AG04450 (cell line): Measurements from ENCODE around the gene PNPLA7. TPM values are rescaled to one million over a fixed set of nuclear protein-coding genes. Genes with fewer than 3 reads are reported as not detected.
A peak's percentile ranks its signal among the peaks of the same experiment; 100 is the strongest.
"Not testable (repeated sequence)": the region's sequence is repeated elsewhere in the genome, so short reads cannot be mapped to it uniquely, and the experiment has no call there.

Source experiments
- CTCF ChIA-PET: fragments of 300-600, 350-600 bp; formaldehyde crosslinking; extraction: SDS; loops from one replicate; lab custom pipeline; 2022; ENCODE audit warnings: antibody characterized with exemption, inconsistent platforms; lab: Charles Lee
- POLR2A ChIA-PET: fragments of 350-600 bp; formaldehyde crosslinking; extraction: SDS; loops from one replicate; lab custom pipeline; 2021; ENCODE audit warnings: antibody characterized with exemption, inconsistent platforms; lab: Yijun Ruan, JAX
- DNase-seq: peaks from one replicate; pipeline ENCODE4 v3.0.0-alpha.2; 2011; ENCODE audit warnings: low read depth, low spot score
- H3K27ac ChIP-seq: one replicate; pipeline ENCODE4 v1.5.1; 2012; ENCODE audit warnings: low read depth, low read length, control low read depth
- H3K27me3 ChIP-seq: one replicate; pipeline ENCODE4 v1.6.0; 2012; ENCODE audit warnings: low read length; ENCODE audit not compliant: control insufficient read depth, insufficient read depth
- H3K4me3 ChIP-seq: 2 replicates; pipeline ENCODE4 v1.5.1; 2011; ENCODE audit warnings: mild to moderate bottlenecking, low read depth, low read length, control low read depth
- H3K9me3 ChIP-seq: 2 replicates; pipeline ENCODE4 v1.5.1; 2012; ENCODE audit warnings: low read length; ENCODE audit not compliant: control insufficient read depth, insufficient read depth
- polyA plus RNA-seq: library from polyadenylated mRNA; depleted of rRNA; stranded (reverse); fragments of >200 nt; gene quantifications from 2 replicates; pipeline ENCODE4 v1.2.3, GENCODE V29; 2011
- TF ChIP-seq, protein P1 (sequence below): IDR thresholded peaks from 2 replicates; pipeline ENCODE4 v1.5.1; 2011; ENCODE audit warnings: low read depth, low read length, control low read depth, inconsistent platforms

The PNPLA7 gene
- polyA plus RNA-seq, 1 experiment, result 0.26 TPM

DNA sequence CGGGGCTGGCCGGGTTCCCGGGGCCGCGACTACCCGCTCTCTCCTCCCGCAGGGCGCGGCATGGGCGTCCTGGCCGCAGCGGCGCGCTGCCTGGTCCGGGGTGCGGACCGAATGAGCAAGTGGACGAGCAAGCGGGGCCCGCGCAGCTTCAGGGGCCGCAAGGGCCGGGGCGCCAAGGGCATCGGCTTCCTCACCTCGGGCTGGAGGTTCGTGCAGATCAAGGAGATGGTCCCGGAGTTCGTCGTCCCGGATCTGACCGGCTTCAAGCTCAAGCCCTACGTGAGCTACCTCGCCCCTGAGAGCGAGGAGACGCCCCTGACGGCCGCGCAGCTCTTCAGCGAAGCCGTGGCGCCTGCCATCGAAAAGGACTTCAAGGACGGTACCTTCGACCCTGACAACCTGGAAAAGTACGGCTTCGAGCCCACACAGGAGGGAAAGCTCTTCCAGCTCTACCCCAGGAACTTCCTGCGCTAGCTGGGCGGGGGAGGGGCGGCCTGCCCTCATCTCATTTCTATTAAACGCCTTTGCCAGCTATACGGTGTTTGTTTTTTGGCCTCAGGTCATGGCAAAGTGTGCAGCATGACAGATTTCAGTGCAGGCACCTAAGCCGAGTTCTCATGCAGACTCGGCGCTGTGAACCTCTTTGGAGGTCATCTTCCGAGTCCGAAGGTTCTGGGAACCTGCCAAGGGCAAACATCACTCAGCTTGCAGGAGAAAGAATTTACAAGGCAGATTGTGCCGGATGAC, 2.0 kb upstream of the PNPLA7 start:
- H3K4me3 ChIP-seq, result peak overlapping the region; percentile 77
- H3K27me3 ChIP-seq, result no peaks in the 10 kb centered on the region
- H3K9me3 ChIP-seq, result no peaks in the 10 kb centered on the region; the same call in 1 of the 2 replicates
- TF ChIP-seq, protein P1, sequence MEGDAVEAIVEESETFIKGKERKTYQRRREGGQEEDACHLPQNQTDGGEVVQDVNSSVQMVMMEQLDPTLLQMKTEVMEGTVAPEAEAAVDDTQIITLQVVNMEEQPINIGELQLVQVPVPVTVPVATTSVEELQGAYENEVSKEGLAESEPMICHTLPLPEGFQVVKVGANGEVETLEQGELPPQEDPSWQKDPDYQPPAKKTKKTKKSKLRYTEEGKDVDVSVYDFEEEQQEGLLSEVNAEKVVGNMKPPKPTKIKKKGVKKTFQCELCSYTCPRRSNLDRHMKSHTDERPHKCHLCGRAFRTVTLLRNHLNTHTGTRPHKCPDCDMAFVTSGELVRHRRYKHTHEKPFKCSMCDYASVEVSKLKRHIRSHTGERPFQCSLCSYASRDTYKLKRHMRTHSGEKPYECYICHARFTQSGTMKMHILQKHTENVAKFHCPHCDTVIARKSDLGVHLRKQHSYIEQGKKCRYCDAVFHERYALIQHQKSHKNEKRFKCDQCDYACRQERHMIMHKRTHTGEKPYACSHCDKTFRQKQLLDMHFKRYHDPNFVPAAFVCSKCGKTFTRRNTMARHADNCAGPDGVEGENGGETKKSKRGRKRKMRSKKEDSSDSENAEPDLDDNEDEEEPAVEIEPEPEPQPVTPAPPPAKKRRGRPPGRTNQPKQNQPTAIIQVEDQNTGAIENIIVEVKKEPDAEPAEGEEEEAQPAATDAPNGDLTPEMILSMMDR, result no peak
- H3K27ac ChIP-seq, result peak overlapping the region; percentile 47
- no peak for DNase-seq
- ChIA-PET POLR2A (interaction anchor here (0.6 to 1.3 kb wide), 4 partner anchors 10 to 312 kb away, joined by 3 to 7 read pairs (median 4); partner anchors contain the start of gene TUBB4B), CTCF (interaction anchor here (0.7 to 1.2 kb wide), 2 partner anchors 10 to 17 kb away, joined by 3 read pairs; no protein-coding TSS in a partner anchor)

GRCh38 chr9:137551264-137552021, 1.2 kb upstream of the PNPLA7 start, which contains the start of gene MRPL41:
TSS of gene MRPL41 (plus strand) at chr9:137551879. CDS start at chr9:137552082, 203 bp downstream.
- Histone ChIP-seq H3K27me3 (no peaks in the 10 kb centered on the region), H3K9me3 (peaks cover 4% of the 10 kb centered on the region; the same call in 1 of the 2 replicates), H3K27ac (peak within 1 kb of the TSS; percentile 47), H3K4me3 (peak within 1 kb of the TSS; percentile 77)
- TF ChIP-seq, protein P1, result peak; percentile 52
- DNase-seq, result peak; percentile 56
- ChIA-PET CTCF (interaction anchor here (1.2 kb wide), 1 partner anchor 9 kb away, joined by 3 read pairs; no protein-coding TSS in a partner anchor), POLR2A (interaction anchor here (0.6 to 1.3 kb wide), 4 partner anchors 9 to 311 kb away, joined by 3 to 7 read pairs (median 4); partner anchors contain the start of gene TUBB4B)

DNA sequence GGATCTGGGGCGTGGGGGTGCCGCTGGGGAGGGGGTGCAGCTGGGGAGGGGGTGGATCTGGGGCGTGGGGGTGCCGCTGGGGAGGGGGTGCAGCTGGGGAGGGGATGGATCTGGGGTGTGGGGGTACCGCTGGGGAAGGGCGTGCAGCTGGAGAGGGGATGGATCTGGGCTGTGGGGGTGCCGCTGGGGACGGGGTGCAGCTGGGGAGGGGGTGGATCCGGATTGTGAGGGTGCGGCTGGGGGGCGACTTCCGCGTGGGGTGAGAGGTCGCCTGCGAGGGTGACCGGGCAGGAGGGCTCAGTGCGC, 709 bp upstream of the PNPLA7 start:
- H3K4me3 ChIP-seq, result peak overlapping the region; percentile 67
- DNase-seq, H3K27me3 ChIP-seq, H3K27ac ChIP-seq, CTCF ChIA-PET, H3K9me3 ChIP-seq: not testable (repeated sequence)
- POLR2A ChIA-PET, result interaction anchor here (0.6 kb wide), 1 partner anchor 272 kb away, joined by 3 read pairs; no protein-coding TSS in a partner anchor

DNA sequence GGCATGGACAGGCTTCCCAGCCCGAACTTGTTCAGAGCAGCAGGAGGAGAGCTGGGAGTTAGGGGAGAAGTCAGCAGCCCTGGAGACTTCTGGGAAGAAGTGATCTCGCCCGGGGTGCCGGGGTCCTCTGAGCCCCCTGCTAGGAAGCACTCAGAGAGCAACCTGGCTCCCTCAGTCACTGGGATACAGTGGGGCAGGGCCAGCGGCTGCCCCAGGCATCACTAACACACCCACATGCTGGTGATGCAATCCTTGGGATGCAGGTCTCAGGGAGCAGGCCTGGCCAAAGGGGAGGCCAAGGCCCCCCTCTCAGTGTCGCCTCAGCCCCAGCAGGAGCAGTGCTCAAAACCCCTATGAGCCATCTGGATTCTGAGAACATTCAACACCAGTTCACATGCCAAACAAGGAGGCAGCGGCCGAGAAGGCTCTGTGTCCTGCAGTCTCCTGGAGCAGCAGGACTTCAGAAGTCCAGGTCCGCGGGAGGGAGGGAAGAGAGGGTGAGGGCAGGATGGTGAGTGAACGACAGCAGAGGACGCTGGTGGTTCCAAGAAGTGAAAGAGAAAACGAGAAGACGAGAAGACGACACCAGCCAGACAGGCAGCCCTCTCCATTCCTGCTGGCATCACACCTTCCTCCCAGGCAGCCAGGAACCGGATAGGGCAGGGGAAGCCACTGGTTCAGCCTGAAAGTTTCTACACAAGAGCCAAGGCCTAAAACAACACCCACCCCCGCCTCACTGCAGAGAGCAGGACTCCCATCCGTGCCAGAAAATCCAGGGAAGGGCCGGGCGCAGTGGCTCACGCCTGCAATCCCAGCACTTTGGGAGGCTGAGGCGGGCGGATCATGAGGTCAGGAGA, 2.3 kb downstream of the PNPLA7 start:
- peaks cover 6% of the 10 kb centered on the region; the same call in 1 of the 2 replicates for H3K9me3 ChIP-seq
- ChIA-PET CTCF (interaction anchor here (1.1 kb wide), 1 partner anchor 13 kb away, joined by 3 read pairs; no protein-coding TSS in a partner anchor), POLR2A (no interaction called here)
- DNase-seq, result no peak
- no peak overlapping the region for H3K27ac ChIP-seq
- no peak overlapping the region for H3K4me3 ChIP-seq
- TF ChIP-seq, protein P1, result no peak
- peaks cover 3% of the 10 kb centered on the region for H3K27me3 ChIP-seq

- CTCF ChIA-PET, result interaction anchor here (0.6 to 1.7 kb wide), 3 partner anchors 10 to 74 kb away, joined by 3 to 12 read pairs (median 3); no protein-coding TSS in a partner anchor
- DNase-seq, result no peak
- TF ChIP-seq, protein P1, result no peak
- Histone ChIP-seq H3K27me3 (peaks cover 4% of the 10 kb centered on the region), H3K4me3 (no peak overlapping the region), H3K9me3 (peaks cover 6% of the 10 kb centered on the region; the same call in 1 of the 2 replicates), H3K27ac (no peak overlapping the region)
- POLR2A ChIA-PET, result no interaction called here
These were observed 5.1 kb downstream of the PNPLA7 start for GRCh38 chr9:137545123-137545522.
